ENCODE measurements around the gene SESTD1. TPM values are rescaled to one million over a fixed set of nuclear protein-coding genes. Genes with fewer than 3 reads are reported as not detected.

The SESTD1 gene
- total and polyA plus RNA-seq, 2 experiments from 2014 or later = 12.6 to 21.6 TPM

- no peak overlapping the region for H3K27ac ChIP-seq (ENCODE audit: low read depth)
- TF ChIP-seq, protein P1, sequence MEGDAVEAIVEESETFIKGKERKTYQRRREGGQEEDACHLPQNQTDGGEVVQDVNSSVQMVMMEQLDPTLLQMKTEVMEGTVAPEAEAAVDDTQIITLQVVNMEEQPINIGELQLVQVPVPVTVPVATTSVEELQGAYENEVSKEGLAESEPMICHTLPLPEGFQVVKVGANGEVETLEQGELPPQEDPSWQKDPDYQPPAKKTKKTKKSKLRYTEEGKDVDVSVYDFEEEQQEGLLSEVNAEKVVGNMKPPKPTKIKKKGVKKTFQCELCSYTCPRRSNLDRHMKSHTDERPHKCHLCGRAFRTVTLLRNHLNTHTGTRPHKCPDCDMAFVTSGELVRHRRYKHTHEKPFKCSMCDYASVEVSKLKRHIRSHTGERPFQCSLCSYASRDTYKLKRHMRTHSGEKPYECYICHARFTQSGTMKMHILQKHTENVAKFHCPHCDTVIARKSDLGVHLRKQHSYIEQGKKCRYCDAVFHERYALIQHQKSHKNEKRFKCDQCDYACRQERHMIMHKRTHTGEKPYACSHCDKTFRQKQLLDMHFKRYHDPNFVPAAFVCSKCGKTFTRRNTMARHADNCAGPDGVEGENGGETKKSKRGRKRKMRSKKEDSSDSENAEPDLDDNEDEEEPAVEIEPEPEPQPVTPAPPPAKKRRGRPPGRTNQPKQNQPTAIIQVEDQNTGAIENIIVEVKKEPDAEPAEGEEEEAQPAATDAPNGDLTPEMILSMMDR (conservative IDR thresholded peaks at IDR 0.05; ENCODE audit: low read depth in 2 of 2) = no peak
- TF ChIP-seq REST (IDR thresholded peaks at IDR 0.05; ENCODE audit: unreplicated experiment) (no peak), ZNF114 (CRISPR knock-in tag; IDR thresholded peaks at IDR 0.05) (no peak), CREB1 (CRISPR knock-in tag; IDR thresholded peaks at IDR 0.05; ENCODE audit: low read depth) (no peak), EZH2 (IDR thresholded peaks at IDR 0.05; ENCODE audit: low read depth, unreplicated experiment) (no peak), ZNF331 (CRISPR knock-in tag; IDR thresholded peaks at IDR 0.05; ENCODE audit: low read depth) (no peak), POLR2AphosphoS5 (IDR thresholded peaks at IDR 0.05; ENCODE audit: low read depth) (no peak)
- TF ChIP-seq, protein P2, sequence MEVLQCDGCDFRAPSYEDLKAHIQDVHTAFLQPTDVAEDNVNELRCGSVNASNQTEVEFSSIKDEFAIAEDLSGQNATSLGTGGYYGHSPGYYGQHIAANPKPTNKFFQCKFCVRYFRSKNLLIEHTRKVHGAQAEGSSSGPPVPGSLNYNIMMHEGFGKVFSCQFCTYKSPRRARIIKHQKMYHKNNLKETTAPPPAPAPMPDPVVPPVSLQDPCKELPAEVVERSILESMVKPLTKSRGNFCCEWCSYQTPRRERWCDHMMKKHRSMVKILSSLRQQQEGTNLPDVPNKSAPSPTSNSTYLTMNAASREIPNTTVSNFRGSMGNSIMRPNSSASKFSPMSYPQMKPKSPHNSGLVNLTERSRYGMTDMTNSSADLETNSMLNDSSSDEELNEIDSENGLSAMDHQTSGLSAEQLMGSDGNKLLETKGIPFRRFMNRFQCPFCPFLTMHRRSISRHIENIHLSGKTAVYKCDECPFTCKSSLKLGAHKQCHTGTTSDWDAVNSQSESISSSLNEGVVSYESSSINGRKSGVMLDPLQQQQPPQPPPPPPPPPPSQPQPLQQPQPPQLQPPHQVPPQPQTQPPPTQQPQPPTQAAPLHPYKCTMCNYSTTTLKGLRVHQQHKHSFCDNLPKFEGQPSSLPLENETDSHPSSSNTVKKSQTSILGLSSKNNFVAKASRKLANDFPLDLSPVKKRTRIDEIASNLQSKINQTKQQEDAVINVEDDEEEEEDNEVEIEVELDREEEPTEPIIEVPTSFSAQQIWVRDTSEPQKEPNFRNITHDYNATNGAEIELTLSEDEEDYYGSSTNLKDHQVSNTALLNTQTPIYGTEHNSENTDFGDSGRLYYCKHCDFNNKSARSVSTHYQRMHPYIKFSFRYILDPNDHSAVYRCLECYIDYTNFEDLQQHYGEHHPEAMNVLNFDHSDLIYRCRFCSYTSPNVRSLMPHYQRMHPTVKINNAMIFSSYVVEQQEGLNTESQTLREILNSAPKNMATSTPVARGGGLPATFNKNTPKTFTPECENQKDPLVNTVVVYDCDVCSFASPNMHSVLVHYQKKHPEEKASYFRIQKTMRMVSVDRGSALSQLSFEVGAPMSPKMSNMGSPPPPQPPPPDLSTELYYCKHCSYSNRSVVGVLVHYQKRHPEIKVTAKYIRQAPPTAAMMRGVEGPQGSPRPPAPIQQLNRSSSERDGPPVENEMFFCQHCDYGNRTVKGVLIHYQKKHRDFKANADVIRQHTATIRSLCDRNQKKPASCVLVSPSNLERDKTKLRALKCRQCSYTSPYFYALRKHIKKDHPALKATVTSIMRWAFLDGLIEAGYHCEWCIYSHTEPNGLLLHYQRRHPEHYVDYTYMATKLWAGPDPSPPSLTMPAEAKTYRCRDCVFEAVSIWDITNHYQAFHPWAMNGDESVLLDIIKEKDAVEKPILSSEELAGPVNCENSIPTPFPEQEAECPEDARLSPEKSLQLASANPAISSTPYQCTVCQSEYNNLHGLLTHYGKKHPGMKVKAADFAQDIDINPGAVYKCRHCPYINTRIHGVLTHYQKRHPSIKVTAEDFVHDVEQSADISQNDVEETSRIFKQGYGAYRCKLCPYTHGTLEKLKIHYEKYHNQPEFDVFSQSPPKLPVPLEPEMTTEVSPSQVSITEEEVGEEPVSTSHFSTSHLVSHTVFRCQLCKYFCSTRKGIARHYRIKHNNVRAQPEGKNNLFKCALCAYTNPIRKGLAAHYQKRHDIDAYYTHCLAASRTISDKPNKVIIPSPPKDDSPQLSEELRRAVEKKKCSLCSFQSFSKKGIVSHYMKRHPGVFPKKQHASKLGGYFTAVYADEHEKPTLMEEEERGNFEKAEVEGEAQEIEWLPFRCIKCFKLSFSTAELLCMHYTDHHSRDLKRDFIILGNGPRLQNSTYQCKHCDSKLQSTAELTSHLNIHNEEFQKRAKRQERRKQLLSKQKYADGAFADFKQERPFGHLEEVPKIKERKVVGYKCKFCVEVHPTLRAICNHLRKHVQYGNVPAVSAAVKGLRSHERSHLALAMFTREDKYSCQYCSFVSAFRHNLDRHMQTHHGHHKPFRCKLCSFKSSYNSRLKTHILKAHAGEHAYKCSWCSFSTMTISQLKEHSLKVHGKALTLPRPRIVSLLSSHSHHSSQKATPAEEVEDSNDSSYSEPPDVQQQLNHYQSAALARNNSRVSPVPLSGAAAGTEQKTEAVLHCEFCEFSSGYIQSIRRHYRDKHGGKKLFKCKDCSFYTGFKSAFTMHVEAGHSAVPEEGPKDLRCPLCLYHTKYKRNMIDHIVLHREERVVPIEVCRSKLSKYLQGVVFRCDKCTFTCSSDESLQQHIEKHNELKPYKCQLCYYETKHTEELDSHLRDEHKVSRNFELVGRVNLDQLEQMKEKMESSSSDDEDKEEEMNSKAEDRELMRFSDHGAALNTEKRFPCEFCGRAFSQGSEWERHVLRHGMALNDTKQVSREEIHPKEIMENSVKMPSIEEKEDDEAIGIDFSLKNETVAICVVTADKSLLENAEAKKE (CRISPR knock-in tag; IDR thresholded peaks at IDR 0.05) = no peak
- TF ChIP-seq, protein P3, sequence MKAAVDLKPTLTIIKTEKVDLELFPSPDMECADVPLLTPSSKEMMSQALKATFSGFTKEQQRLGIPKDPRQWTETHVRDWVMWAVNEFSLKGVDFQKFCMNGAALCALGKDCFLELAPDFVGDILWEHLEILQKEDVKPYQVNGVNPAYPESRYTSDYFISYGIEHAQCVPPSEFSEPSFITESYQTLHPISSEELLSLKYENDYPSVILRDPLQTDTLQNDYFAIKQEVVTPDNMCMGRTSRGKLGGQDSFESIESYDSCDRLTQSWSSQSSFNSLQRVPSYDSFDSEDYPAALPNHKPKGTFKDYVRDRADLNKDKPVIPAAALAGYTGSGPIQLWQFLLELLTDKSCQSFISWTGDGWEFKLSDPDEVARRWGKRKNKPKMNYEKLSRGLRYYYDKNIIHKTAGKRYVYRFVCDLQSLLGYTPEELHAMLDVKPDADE (IDR thresholded peaks at IDR 0.05) = no peak
- no peak overlapping the region for H3K4me2 ChIP-seq
These were observed 25.4 kb downstream of the SESTD1 start for GRCh38 chr2:179239195-179239594.

More at GRCh38 chr2:179239195-179239594, 25.4 kb downstream of the SESTD1 start:
- ATAC-seq = no peak
- H3K4me1 Mint-ChIP-seq = peaks cover 24% of the 10 kb centered on the region
- H3F3A ChIP-seq (replicated peaks; ENCODE audit: low read depth) = no peaks in the 10 kb centered on the region
- no peak overlapping the region for H3K4me3 Mint-ChIP-seq
- no peak overlapping the region for H3K27ac Mint-ChIP-seq
- H2AFZ ChIP-seq = no peak overlapping the region
- no peak for DNase-seq (ENCODE audit: low spot score)
- H3K79me2 ChIP-seq (replicated peaks; ENCODE audit: insufficient read depth) = peaks cover 55% of the 10 kb centered on the region
- H3K27me3 Mint-ChIP-seq (ENCODE audit: insufficient read depth, low read depth, poor library complexity) = no peaks in the 10 kb centered on the region
- H3K9me2 ChIP-seq (ENCODE audit: insufficient read depth) = no peaks in the 10 kb centered on the region
- H3K4me1 ChIP-seq (ENCODE audit: insufficient read depth) = peaks cover 24% of the 10 kb centered on the region
- no peaks in the 10 kb centered on the region for H4K20me1 ChIP-seq (replicated peaks; ENCODE audit: insufficient read depth)
- H3K4me3 ChIP-seq = no peak overlapping the region
- peaks cover 5% of the 10 kb centered on the region; the same call in 2 of the 3 replicates for H3K9me3 Mint-ChIP-seq
- H3K36me3 ChIP-seq (ENCODE audit: insufficient read depth) = no peaks in the 10 kb centered on the region
- peaks cover 5% of the 10 kb centered on the region; the same call in 2 of the 3 replicates for H3K36me3 Mint-ChIP-seq (ENCODE audit: low read depth)
- no peaks in the 10 kb centered on the region for H3K27me3 ChIP-seq (ENCODE audit: insufficient read depth)
